PC-9 (cell line): Measurements from ENCODE around the gene CNDP1. TPM values are rescaled to one million over a fixed set of nuclear protein-coding genes. Genes with fewer than 3 reads are reported as not detected.

Experiments
- BruUV-seq: library from RNA; stranded (reverse); fragments of 400-500 nt; replicated peaks from 2 replicates; lab custom pipeline; 2021; lab: Mats Ljungman, UMichigan
- CTCF ChIA-PET: fragments of 300-600 bp; sonication (Branson Sonifier 250); formaldehyde crosslinking; loops from one replicate; lab custom pipeline; 2022; ENCODE audit warnings: antibody characterized with exemption; lab: Charles Lee
- POLR2A ChIA-PET: fragments of 300-600 bp; sonication (Branson Sonifier 250); formaldehyde crosslinking; loops from one replicate; lab custom pipeline; 2022; ENCODE audit warnings: antibody characterized with exemption; ENCODE audit not compliant: unreplicated experiment; lab: Charles Lee
- DNase-seq, 2 experiments: peaks; one replicate each; pipeline versions ENCODE4 v3.0.0 to v3.0.0-alpha.2; 2015 to 2022; ENCODE audit warnings: mixed read lengths in 1 of 2
- H2AFZ ChIP-seq: fragments of 200-600 bp; sonication (generic); 2 replicates; pipeline ENCODE4 v1.8.1; 2017; ENCODE audit warnings: antibody characterized with exemption
- H3F3A ChIP-seq: fragments of 200-600 bp; sonication (generic); 2 replicates; pipeline ENCODE4 v1.8.1; 2017; ENCODE audit warnings: antibody characterized with exemption, mild to moderate bottlenecking, low read depth; ENCODE audit not compliant: insufficient read depth
- H3K27ac ChIP-seq: fragments of 200-600 bp; sonication (generic); 2 replicates; pipeline ENCODE4 v1.6.1; 2016; ENCODE audit warnings: mixed run types
- H3K27me3 ChIP-seq: fragments of 200-600 bp; sonication (generic); 2 replicates; pipeline ENCODE4 v1.6.1; 2016; ENCODE audit warnings: low read depth, mixed run types; ENCODE audit not compliant: insufficient read depth
- H3K36me3 ChIP-seq: fragments of 200-600 bp; sonication (generic); 2 replicates; pipeline ENCODE4 v1.6.1; 2016; ENCODE audit warnings: low read depth, mixed run types
- H3K4me1 ChIP-seq: fragments of 200-600 bp; sonication (generic); replicated peaks from 2 replicates; pipeline ENCODE4 v1.6.1; 2016; ENCODE audit warnings: mixed run types; ENCODE audit not compliant: insufficient read depth
- H3K4me2 ChIP-seq: fragments of 200-600 bp; sonication (generic); 2 replicates; pipeline ENCODE4 v1.6.1; 2017; ENCODE audit warnings: mixed run types
- H3K4me3 ChIP-seq: fragments of 200-600 bp; sonication (generic); 2 replicates; pipeline ENCODE4 v1.6.1; 2016; ENCODE audit warnings: mixed run types
- H3K79me2 ChIP-seq: fragments of 200-600 bp; sonication (generic); 2 replicates; pipeline ENCODE4 v1.6.1; 2017; ENCODE audit warnings: low read depth, mixed run types
- H3K9me2 ChIP-seq: fragments of 200-600 bp; sonication (generic); 2 replicates; pipeline ENCODE4 v1.8.1; 2017; ENCODE audit warnings: mild to moderate bottlenecking; ENCODE audit not compliant: insufficient read depth
- H3K9me3 ChIP-seq: fragments of 200-600 bp; sonication (generic); 2 replicates; pipeline ENCODE4 v1.8.1; 2016; ENCODE audit warnings: low read depth; ENCODE audit not compliant: insufficient read depth
- H4K20me1 ChIP-seq: fragments of 200-600 bp; sonication (generic); 2 replicates; pipeline ENCODE4 v1.8.1; 2017; ENCODE audit not compliant: insufficient read depth
- CTCF ChIP-seq: fragments of 200-600 bp; sonication (generic); conservative IDR thresholded peaks from 2 replicates; pipeline ENCODE4 v1.6.1; 2017; ENCODE audit warnings: mixed run types, antibody characterized with exemption, mild to moderate bottlenecking, moderate library complexity
- EZH2 ChIP-seq: fragments of 200-600 bp; sonication (generic); IDR thresholded peaks from 2 replicates; pipeline ENCODE4 v1.8.0; 2017; ENCODE audit warnings: antibody characterized with exemption, low read depth
- intact Hi-C: fragments of 100-400 bp; cut with micrococcal nuclease; formaldehyde crosslinking; loops from one replicate; pipeline ENCODE4 v1.10.0; 2022; ENCODE audit not compliant: unreplicated experiment
- total RNA-seq: library from RNA; stranded (reverse); gene quantifications from 2 replicates; pipeline ENCODE4 v1.2.3, GENCODE V29; 2021

CNDP1 gene
- total RNA-seq, 1 experiment from 2014 or later: not detected

DNA sequence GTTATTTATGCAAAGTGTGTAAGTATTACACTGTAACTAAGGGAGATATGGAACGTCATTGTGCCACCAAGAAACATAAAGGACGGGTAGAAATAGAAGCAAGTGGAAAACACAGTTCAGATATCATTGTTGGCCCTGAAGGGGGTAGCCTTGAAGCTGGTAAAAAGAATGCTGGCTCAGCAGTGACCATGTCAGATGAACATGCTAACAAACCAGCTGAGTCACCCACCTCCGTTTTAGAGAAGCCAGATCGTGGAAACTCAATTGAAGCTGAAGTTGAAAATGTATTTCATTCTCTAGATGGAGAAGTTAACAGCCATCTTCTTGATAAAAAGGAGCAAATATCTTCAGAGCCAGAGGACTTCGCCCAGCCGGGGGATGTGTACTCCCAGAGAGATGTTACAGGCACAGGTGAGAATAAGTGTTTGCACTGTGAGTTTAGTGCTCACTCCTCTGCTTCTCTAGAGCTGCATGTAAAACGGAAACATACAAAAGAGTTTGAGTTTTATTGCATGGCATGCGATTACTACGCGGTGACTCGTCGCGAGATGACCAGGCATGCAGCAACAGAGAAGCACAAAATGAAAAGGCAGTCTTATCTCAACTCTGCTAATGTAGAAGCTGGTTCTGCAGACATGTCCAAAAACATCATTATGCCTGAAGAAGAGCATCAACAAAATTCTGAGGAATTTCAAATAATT lies 99.5 kb downstream of the CNDP1 start:
- Histone ChIP-seq H3K4me3 (no peak overlapping the region), H3K27ac (no peak overlapping the region), H3K79me2 (no peaks in the 10 kb centered on the region), H2AFZ (no peak overlapping the region), H3K27me3 (no peaks in the 10 kb centered on the region), H4K20me1 (no peaks in the 10 kb centered on the region), H3K9me2 (no peaks in the 10 kb centered on the region), H3K4me2 (no peak overlapping the region), H3F3A (no peaks in the 10 kb centered on the region), H3K4me1 (no peaks in the 10 kb centered on the region), H3K36me3 (no peaks in the 10 kb centered on the region), H3K9me3 (0 out of 2 replicates have a peak, but pooled peaks cover 2% of the 10 kb centered on the region)
- intact Hi-C loops: no loop called here
- ChIA-PET CTCF (no interaction called here), POLR2A (no interaction called here)
- no TSS peak for BruUV-seq
- no peak for TF ChIP-seq CTCF
- no peak for TF ChIP-seq EZH2
- no peak for DNase-seq

- Histone ChIP-seq H3K36me3 (no peaks in the 10 kb centered on the region), H3K27ac (no peak overlapping the region), H3K9me2 (no peaks in the 10 kb centered on the region), H3K4me2 (no peak overlapping the region), H2AFZ (no peak overlapping the region), H3K79me2 (no peaks in the 10 kb centered on the region), H3F3A (no peaks in the 10 kb centered on the region), H3K4me3 (no peak overlapping the region), H3K27me3 (no peaks in the 10 kb centered on the region), H4K20me1 (no peaks in the 10 kb centered on the region), H3K4me1 (no peaks in the 10 kb centered on the region), H3K9me3 (no peaks in the 10 kb centered on the region)
- POLR2A ChIA-PET: no interaction called here
- no TSS peak for BruUV-seq
- no peak for DNase-seq
- intact Hi-C loops: no loop called here
- CTCF ChIA-PET: no interaction called here
- no peak for TF ChIP-seq EZH2
- no peak for TF ChIP-seq CTCF
Observed at GRCh38 chr18:74635224-74635975, 101.1 kb downstream of the CNDP1 start.

Other genes with a start within 250 kb of the CNDP1 start
- 105 and 109 TPM in 2 replicates for gene CYB5A, start 242.5 kb upstream of the CNDP1 start, total RNA-seq
- not detected in 2 replicates for gene C18orf63, start 218.7 kb upstream of the CNDP1 start, total RNA-seq
- not detected in 2 replicates for gene DIPK1C, start 77.2 kb upstream of the CNDP1 start, total RNA-seq
- 161 and 183 TPM in 2 replicates for gene CNDP2, start 38.1 kb upstream of the CNDP1 start, total RNA-seq
- 8.7 and 13.4 TPM in 2 replicates for gene ZNF407, start 63.4 kb downstream of the CNDP1 start, total RNA-seq